ENCODE measurements around the gene ACBD4. TPM values are rescaled to one million over a fixed set of nuclear protein-coding genes. Genes with fewer than 3 reads are reported as not detected.
A peak's percentile ranks its signal among the peaks of the same experiment; 100 is the strongest.

The ACBD4 gene
- total and polyA plus RNA-seq, 2 of the 13 experiments (the other 11 are each of a cell fraction or from before 2014, with no cell fraction given), result 16.1 to 26.9 TPM

GRCh38 chr17:45172541-45173286 lies 37.2 kb downstream of the ACBD4 start (continued):
- no peak for TF ChIP-seq ZNF496 (CRISPR knock-in tag; IDR thresholded peaks at IDR 0.05; ENCODE audit: insufficient replicate concordance)
- TF ChIP-seq ZNF503 (CRISPR knock-in tag; IDR thresholded peaks at IDR 0.05), result peak; percentile 52; the same call in 1 of the 2 replicates
- no peak for TF ChIP-seq ZNF883 (CRISPR knock-in tag; IDR thresholded peaks at IDR 0.05; ENCODE audit: not compliant biosample characterization)
- TF ChIP-seq ZNF468 (CRISPR knock-in tag; IDR thresholded peaks at IDR 0.05), result no peak
- TF ChIP-seq TFDP1 (CRISPR knock-in tag; IDR thresholded peaks at IDR 0.05; ENCODE audit: borderline replicate concordance), result peak; percentile 29; the same call in 1 of the 2 replicates
- no peak for TF ChIP-seq ZNF33A (CRISPR knock-in tag; IDR thresholded peaks at IDR 0.05; ENCODE audit: borderline replicate concordance)
- TF ChIP-seq ZNF607 (CRISPR knock-in tag; IDR thresholded peaks at IDR 0.05; ENCODE audit: borderline replicate concordance), result no peak
- no peak for TF ChIP-seq CHD4 (IDR thresholded peaks at IDR 0.05; ENCODE audit: borderline replicate concordance, low read length)
- TF ChIP-seq PRDM15 (CRISPR knock-in tag; IDR thresholded peaks at IDR 0.05), result no peak
- TF ChIP-seq ZNF431 (CRISPR knock-in tag; IDR thresholded peaks at IDR 0.05; ENCODE audit: borderline replicate concordance, low read depth), result no peak; the same call in none of the 2 replicates
- TF ChIP-seq CHD2 (IDR thresholded peaks at IDR 0.05; ENCODE audit: low read depth, low read length), result peak; percentile 70; the same call in 1 of the 2 replicates
- no peak for TF ChIP-seq NPAS2 (CRISPR knock-in tag; IDR thresholded peaks at IDR 0.05; ENCODE audit: borderline replicate concordance)
- peak; percentile 83 for TF ChIP-seq TBX2 (CRISPR knock-in tag; IDR thresholded peaks at IDR 0.05; ENCODE audit: borderline replicate concordance)
- TF ChIP-seq MAFG (CRISPR knock-in tag; IDR thresholded peaks at IDR 0.05), result no peak
- TF ChIP-seq CBX2 (IDR thresholded peaks at IDR 0.05; ENCODE audit: low read depth, low read length), result no peak
- TF ChIP-seq CBX2 (CRISPR knock-in tag; IDR thresholded peaks at IDR 0.05; ENCODE audit: low read depth), result no peak
- TF ChIP-seq RORA (CRISPR knock-in tag; IDR thresholded peaks at IDR 0.05), result no peak
- TF ChIP-seq ZNF34 (CRISPR knock-in tag; IDR thresholded peaks at IDR 0.05; ENCODE audit: borderline replicate concordance), result peak; percentile 95; the same call in 1 of the 2 replicates
- TF ChIP-seq ATF2 (CRISPR knock-in tag; IDR thresholded peaks at IDR 0.05), result 0 out of 2 replicates have a peak, but pooled peaks have one; percentile 31
- TF ChIP-seq ZBTB42 (CRISPR knock-in tag; IDR thresholded peaks at IDR 0.05), result no peak
- no peak for TF ChIP-seq NFYC (CRISPR knock-in tag; IDR thresholded peaks at IDR 0.05)
- peak; percentile 82 for TF ChIP-seq FOSL2 (CRISPR knock-in tag; IDR thresholded peaks at IDR 0.05)
